Astrocyte (in vitro differentiated cells and primary cell): ENCODE results near the gene TSPAN15. TPM values are rescaled to one million over a fixed set of nuclear protein-coding genes. Genes with fewer than 3 reads are reported as not detected.

ENCODE experiments used
- DNase-seq: peaks from one replicate; pipeline ENCODE4 v3.0.0-alpha.2; 2010; ENCODE audit warnings: low read depth
- FAIRE-seq: peaks from 2 replicates; lab custom pipeline; 2011; peaks lifted over from hg19 to GRCh38; lab: Jason Lieb, UNC
- H2AFZ ChIP-seq: 2 replicates; pipeline ENCODE4 v1.6.0; 2012; ENCODE audit warnings: low read depth, low read length, inconsistent platforms
- H3K27ac ChIP-seq: 2 replicates; pipeline ENCODE4 v1.5.1; 2011; ENCODE audit warnings: low read depth, low read length, inconsistent platforms
- H3K27me3 ChIP-seq: 2 replicates; pipeline ENCODE4 v1.6.0; 2011; ENCODE audit warnings: low read length, inconsistent platforms; ENCODE audit not compliant: insufficient read depth
- H3K36me3 ChIP-seq: 2 replicates; pipeline ENCODE4 v1.5.1; 2011; ENCODE audit warnings: low read length, inconsistent platforms; ENCODE audit not compliant: insufficient read depth
- H3K4me1 ChIP-seq: 2 replicates; pipeline ENCODE4 v1.5.1; 2011; ENCODE audit warnings: low read length, inconsistent platforms; ENCODE audit not compliant: insufficient read depth
- H3K4me2 ChIP-seq: 2 replicates; pipeline ENCODE4 v1.6.0; 2012; ENCODE audit warnings: low read length, inconsistent platforms
- H3K4me3 ChIP-seq: 2 replicates; pipeline ENCODE4 v1.5.1; 2011; ENCODE audit warnings: low read depth, mild to moderate bottlenecking, low read length, inconsistent platforms; ENCODE audit not compliant: insufficient read depth
- H3K79me2 ChIP-seq: 2 replicates; pipeline ENCODE4 v1.6.0; 2012; ENCODE audit warnings: mild to moderate bottlenecking, low read length, inconsistent platforms; ENCODE audit not compliant: insufficient read depth
- H3K9ac ChIP-seq: 2 replicates; pipeline ENCODE4 v1.6.0; 2012; ENCODE audit warnings: mild to moderate bottlenecking, low read length, inconsistent platforms
- H3K9me3 ChIP-seq: 2 replicates; pipeline ENCODE4 v1.5.1; 2012; ENCODE audit warnings: low read depth, mild to moderate bottlenecking, low read length, inconsistent platforms; ENCODE audit not compliant: insufficient read depth
- H4K20me1 ChIP-seq: 2 replicates; pipeline ENCODE4 v1.6.0; 2012; ENCODE audit warnings: low read length, inconsistent platforms; ENCODE audit not compliant: insufficient read depth
- H3K27ac Mint-ChIP-seq: one replicate; pipeline ENCODE4 v1.8.0; 2021; ENCODE audit warnings: mild to moderate bottlenecking, mixed read lengths; ENCODE audit not compliant: unreplicated experiment
- H3K27me3 Mint-ChIP-seq: one replicate; pipeline ENCODE4 v1.8.0; 2021; ENCODE audit warnings: low read depth, mixed read lengths; ENCODE audit not compliant: unreplicated experiment
- H3K36me3 Mint-ChIP-seq: one replicate; pipeline ENCODE4 v1.8.0; 2021; ENCODE audit warnings: low read depth, mixed read lengths; ENCODE audit not compliant: unreplicated experiment
- H3K4me1 Mint-ChIP-seq: one replicate; pipeline ENCODE4 v1.8.0; 2021; ENCODE audit warnings: low read depth, mixed read lengths; ENCODE audit not compliant: unreplicated experiment
- H3K4me3 Mint-ChIP-seq: one replicate; pipeline ENCODE4 v1.8.0; 2021; ENCODE audit warnings: mild to moderate bottlenecking, moderate library complexity, mixed read lengths; ENCODE audit not compliant: unreplicated experiment
- H3K9me3 Mint-ChIP-seq: one replicate; pipeline ENCODE4 v1.8.0; 2021; ENCODE audit warnings: mild to moderate bottlenecking, mixed read lengths; ENCODE audit not compliant: unreplicated experiment
- EZH2 ChIP-seq: IDR thresholded peaks from 2 replicates; pipeline ENCODE4 v1.6.1; 2012; ENCODE audit warnings: mild to moderate bottlenecking, low read length, inconsistent platforms; ENCODE audit not compliant: insufficient read depth
- total RNA-seq: library from RNA; stranded (reverse); gene quantifications from 2 replicates; pipeline ENCODE4 v1.2.1, GENCODE V29; 2021
- TF ChIP-seq, protein P1 (sequence below): IDR thresholded peaks from 2 replicates; pipeline ENCODE4 v1.5.1; 2011; ENCODE audit warnings: low read depth, mild to moderate bottlenecking, inconsistent platforms, low read length, moderate library complexity; ENCODE audit not compliant: insufficient read depth

TSPAN15 gene
- total RNA-seq, 1 donor from 2014 or later: 9.4 TPM

- Mint-ChIP-seq H3K9me3 (peaks cover 2% of the 10 kb centered on the region), H3K4me1 (no peaks in the 10 kb centered on the region), H3K4me3 (no peak overlapping the region), H3K27me3 (peaks cover 7% of the 10 kb centered on the region), H3K27ac (no peak overlapping the region), H3K36me3 (peaks cover 10% of the 10 kb centered on the region)
- H3K4me1 ChIP-seq: no peaks in the 10 kb centered on the region
- no peaks in the 10 kb centered on the region for H3K9me3 ChIP-seq
- no peak overlapping the region for H3K9ac ChIP-seq
- H4K20me1 ChIP-seq: no peaks in the 10 kb centered on the region
- no peak overlapping the region for H3K27ac ChIP-seq
- H3K4me3 ChIP-seq: no peak overlapping the region
- no peak overlapping the region for H2AFZ ChIP-seq
- DNase-seq: no peak
- no peaks in the 10 kb centered on the region for H3K36me3 ChIP-seq
- H3K27me3 ChIP-seq: no peaks in the 10 kb centered on the region
- no peaks in the 10 kb centered on the region for H3K79me2 ChIP-seq
- FAIRE-seq: no peak
- TF ChIP-seq EZH2: no peak
- TF ChIP-seq, protein P1, sequence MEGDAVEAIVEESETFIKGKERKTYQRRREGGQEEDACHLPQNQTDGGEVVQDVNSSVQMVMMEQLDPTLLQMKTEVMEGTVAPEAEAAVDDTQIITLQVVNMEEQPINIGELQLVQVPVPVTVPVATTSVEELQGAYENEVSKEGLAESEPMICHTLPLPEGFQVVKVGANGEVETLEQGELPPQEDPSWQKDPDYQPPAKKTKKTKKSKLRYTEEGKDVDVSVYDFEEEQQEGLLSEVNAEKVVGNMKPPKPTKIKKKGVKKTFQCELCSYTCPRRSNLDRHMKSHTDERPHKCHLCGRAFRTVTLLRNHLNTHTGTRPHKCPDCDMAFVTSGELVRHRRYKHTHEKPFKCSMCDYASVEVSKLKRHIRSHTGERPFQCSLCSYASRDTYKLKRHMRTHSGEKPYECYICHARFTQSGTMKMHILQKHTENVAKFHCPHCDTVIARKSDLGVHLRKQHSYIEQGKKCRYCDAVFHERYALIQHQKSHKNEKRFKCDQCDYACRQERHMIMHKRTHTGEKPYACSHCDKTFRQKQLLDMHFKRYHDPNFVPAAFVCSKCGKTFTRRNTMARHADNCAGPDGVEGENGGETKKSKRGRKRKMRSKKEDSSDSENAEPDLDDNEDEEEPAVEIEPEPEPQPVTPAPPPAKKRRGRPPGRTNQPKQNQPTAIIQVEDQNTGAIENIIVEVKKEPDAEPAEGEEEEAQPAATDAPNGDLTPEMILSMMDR: no peak
- H3K4me2 ChIP-seq: no peak overlapping the region
Observed at GRCh38 chr10:69501657-69502056, 50.4 kb downstream of the TSPAN15 start.

- no peaks in the 10 kb centered on the region for H3K4me1 ChIP-seq
- H3K4me3 ChIP-seq: no peak overlapping the region
- DNase-seq: no peak
- no peak overlapping the region for H3K27ac ChIP-seq
- H3K27ac Mint-ChIP-seq: no peak overlapping the region
- no peak for FAIRE-seq
- no peaks in the 10 kb centered on the region for H3K36me3 ChIP-seq
- H3K79me2 ChIP-seq: no peaks in the 10 kb centered on the region
- H3K9ac ChIP-seq: no peak overlapping the region
- peaks cover 9% of the 10 kb centered on the region for H3K27me3 Mint-ChIP-seq
- no peak overlapping the region for H3K4me2 ChIP-seq
- H3K9me3 ChIP-seq: no peaks in the 10 kb centered on the region
- H3K4me3 Mint-ChIP-seq: no peak overlapping the region
- H3K27me3 ChIP-seq: no peaks in the 10 kb centered on the region
- H3K9me3 Mint-ChIP-seq: peaks cover 2% of the 10 kb centered on the region
- no peaks in the 10 kb centered on the region for H4K20me1 ChIP-seq
- peaks cover 10% of the 10 kb centered on the region for H3K36me3 Mint-ChIP-seq
- H2AFZ ChIP-seq: no peak overlapping the region
- peaks cover 2% of the 10 kb centered on the region for H3K4me1 Mint-ChIP-seq
- TF ChIP-seq EZH2: no peak
- TF ChIP-seq, protein P1: no peak
Observed at GRCh38 chr10:69502589-69502988, 51.3 kb downstream of the TSPAN15 start.

GRCh38 chr10:69503001-69503895, 52.0 kb downstream of the TSPAN15 start:
- H3K79me2 ChIP-seq: no peaks in the 10 kb centered on the region
- peaks cover 2% of the 10 kb centered on the region for H3K9me3 Mint-ChIP-seq
- no peak overlapping the region for H3K9ac ChIP-seq
- FAIRE-seq (no peak), DNase-seq (no peak)
- peaks cover 2% of the 10 kb centered on the region for H3K4me1 ChIP-seq
- H3K27ac Mint-ChIP-seq: no peak overlapping the region
- no peak overlapping the region for H3K4me3 ChIP-seq
- H3K27me3 ChIP-seq: no peaks in the 10 kb centered on the region
- no peak overlapping the region for H3K4me3 Mint-ChIP-seq
- H3K27ac ChIP-seq: no peak overlapping the region
- H3K9me3 ChIP-seq: no peaks in the 10 kb centered on the region
- H3K4me1 Mint-ChIP-seq: peaks cover 2% of the 10 kb centered on the region
- H3K36me3 Mint-ChIP-seq: peaks cover 10% of the 10 kb centered on the region
- no peak for TF ChIP-seq EZH2
- TF ChIP-seq, protein P1: no peak
- no peaks in the 10 kb centered on the region for H4K20me1 ChIP-seq
- no peak overlapping the region for H2AFZ ChIP-seq
- no peak overlapping the region for H3K4me2 ChIP-seq
- peaks cover 6% of the 10 kb centered on the region for H3K27me3 Mint-ChIP-seq
- no peaks in the 10 kb centered on the region for H3K36me3 ChIP-seq
